ENCODE results near the gene GRID2IP.

The GRID2IP gene

DNA sequence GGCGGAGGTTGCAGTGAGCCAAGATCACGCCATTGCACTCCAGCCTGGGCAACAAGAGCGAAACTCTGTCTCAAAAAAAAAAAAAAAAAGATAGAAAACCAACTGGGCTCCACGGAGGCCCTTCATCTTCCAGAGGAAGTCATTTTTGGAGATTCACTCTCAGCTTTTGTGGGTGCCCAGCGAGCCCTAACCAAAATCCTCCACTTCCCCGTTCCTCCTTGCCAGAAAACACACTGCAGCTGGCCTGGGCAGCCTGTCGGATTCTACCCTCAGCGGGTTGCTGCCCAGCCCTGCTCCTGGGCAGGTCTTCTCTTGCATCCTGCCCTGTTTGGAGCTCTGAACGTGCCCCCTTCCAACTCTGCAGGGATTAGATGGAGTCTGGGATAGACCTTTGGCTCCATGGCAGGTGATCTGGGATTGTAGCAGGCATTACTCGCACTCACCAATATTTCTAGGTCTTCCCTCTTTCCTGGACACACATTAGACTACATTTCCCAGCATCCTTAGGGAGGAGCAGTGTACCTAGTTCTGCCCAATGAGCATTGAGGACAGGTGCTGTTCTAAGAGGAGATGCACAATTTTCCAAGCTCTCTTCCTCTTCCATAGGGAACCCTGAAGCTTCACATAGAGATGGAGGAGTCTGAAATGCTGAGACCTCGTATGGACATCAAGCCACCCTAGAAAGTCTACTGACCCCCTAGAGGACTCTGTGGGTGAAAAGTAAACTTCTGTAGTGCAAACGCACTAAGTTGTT is 4.6 kb downstream of the GRID2IP start:
- H3K4me3 ChIP-seq (ENCODE audit: low read length): no peak overlapping the region
- no peak for TF ChIP-seq ZNF274 (IDR thresholded peaks at IDR 0.05; ENCODE audit: low read depth, low read length)

DNA sequence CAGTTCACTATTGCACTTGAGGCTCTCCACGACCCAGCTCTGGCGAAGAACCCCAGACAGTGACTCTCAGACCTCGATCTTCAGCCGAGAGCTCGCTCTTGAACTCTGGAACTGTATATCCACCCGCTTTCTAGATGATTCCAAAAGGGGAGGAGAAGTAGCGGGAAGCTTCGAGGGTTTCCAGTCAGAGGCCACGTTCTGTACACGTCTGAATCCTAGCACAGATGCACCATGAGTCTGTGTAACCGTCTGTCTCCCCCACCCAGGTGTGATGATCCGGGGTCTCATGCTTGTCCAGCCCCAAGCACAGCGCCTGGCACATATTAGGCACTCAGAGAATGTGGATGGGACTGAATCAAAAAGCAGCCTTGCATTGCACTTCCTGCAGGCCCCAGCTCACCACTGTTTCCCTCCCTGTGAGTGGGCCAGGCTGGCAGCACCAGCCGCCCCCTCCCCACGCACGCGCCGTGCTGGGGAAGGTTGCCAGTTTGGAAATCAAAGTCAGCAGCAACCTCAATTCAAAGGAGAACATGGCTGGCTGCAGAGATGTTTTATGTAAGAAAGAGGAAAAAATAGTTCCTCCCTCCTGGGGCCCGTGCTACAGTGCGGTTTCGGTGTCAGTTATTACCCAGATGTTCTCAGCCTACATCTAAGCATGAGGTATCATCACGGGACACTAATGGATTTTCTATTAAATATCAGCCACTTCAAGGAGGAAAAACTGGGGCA is 5.7 kb downstream of the GRID2IP start:
- no peak for TF ChIP-seq ZNF274 (IDR thresholded peaks at IDR 0.05; ENCODE audit: low read depth, low read length)
- no peak overlapping the region for H3K4me3 ChIP-seq (ENCODE audit: low read length)

DNA sequence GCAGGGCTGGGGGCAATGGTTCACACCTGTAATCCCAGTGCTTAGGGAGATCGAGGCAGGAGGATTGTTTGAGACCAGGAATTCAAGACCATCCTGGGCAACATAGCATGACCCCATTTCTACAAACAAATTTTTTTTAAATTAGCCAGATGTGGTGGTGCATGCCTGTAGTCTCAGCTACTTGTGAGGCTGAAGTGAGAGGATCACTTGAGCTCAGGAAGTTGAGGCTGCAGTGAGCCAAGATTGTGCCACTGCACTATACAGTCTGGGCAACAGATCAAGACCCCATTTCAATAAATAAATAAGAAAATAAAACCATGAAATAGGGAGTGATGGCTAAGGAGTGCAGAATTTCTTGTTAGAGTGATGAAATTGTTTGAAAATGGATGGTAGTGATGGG is 8.9 kb downstream of the GRID2IP start:
- TF ChIP-seq ZNF274 (IDR thresholded peaks at IDR 0.05; ENCODE audit: low read depth, low read length): no peak
- H3K4me3 ChIP-seq (ENCODE audit: low read length): no peak overlapping the region

DNA sequence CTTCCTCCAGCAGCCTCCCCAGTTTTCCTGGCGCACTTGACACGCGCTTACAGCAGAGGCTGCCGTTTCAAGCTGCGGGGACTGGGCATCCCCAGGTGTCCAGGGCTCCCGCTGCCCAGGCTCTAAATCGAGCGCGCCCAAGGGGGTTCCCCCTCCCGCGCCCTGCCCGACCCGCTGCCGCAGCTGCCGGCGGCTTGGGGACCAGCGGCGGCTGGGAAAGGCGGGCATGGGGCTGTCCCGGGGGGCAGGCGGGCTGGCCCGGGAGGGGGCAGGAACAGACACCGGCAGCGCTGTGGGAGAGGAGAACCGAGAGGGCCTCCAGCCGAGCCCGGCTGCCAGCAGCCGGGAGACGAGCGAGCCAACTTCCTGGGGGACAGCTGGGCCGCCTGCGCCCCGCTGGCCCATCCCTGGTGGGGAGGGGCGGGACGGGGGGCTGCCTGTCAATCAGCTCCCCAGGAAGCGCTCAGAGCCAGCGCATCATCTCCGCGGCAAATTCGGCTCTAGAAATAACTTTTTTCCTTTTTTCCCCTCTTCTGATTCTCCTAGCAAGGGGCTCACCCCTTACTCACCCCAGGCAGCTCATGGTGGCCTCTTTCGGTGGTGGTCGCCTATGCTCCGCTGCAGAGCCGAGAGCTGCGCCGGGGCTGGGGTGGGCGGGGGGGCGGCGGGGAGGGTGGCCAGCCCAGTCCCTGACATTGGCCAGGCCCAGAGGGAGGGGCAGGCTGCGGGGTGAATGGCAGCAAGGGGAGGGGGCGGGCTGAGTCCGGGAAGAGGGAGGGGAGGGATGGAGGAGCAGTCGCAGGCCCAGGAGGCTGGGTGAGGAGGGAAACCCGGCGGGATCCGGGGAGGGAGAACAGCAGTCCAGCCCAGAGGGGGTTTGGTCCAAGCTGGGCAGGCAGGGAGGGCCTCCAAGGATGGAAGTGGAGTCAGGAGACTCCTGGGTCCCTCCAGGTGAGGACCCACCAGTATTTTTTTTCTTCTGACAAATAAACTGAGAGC is 14.7 kb downstream of the GRID2IP start:
- no peak overlapping the region; the same call in 1 of the 2 replicates for H3K4me3 ChIP-seq (ENCODE audit: low read length)
- no peak for TF ChIP-seq ZNF274 (IDR thresholded peaks at IDR 0.05; ENCODE audit: low read depth, low read length)

DNA sequence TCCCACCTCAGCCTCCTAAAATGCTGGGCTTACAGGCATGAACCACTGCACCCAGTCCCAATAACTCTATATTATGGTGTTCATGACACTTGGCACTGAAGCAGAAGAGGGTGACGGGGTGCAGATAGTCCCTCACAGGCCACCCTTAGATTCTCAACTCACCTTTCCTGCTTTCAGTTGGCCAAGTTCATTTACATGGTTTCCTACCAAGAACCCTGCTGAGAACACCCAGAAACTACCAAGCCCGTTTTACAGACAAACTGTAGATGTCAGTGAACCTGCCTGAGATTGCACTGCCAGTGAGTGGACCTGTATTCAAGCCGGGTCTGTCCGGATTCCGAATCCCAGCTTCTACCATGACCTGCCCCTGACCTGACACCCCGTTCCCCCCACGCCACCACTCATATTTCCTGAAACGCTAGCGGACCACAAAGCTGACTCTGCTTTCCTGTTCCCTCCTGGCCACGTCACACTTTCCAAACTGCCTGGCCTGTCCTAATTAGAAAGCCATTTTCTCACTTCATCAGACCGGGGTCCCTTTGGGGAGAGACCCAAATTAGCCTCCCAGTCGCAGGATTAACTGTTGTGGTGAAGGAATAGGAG is 17.3 kb downstream of the GRID2IP start:
- no peak for TF ChIP-seq ZNF274 (IDR thresholded peaks at IDR 0.05; ENCODE audit: low read depth, low read length)
- H3K4me3 ChIP-seq (ENCODE audit: low read length): no peak overlapping the region

DNA sequence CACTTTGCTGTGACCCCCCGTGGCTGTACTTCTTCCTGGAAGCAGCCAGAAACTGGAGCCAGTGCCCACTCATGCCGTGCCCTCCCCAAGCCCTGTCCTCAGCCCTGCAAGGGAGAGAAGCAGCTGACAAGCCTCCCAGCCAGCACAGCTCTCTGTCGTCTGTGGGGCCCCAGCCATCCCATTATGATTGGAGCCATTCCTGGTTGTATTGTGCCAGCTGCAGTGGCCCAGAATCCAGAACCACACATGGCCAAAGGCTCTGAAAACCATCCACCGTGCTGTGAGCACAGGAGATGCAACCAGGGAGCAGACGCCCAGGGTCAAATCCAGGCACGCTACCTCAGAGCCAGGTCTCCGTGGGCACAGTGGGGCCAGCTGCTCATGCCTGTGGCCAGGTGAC is 18.7 kb downstream of the GRID2IP start:
- no peak overlapping the region for H3K4me3 ChIP-seq (ENCODE audit: low read length)
- TF ChIP-seq ZNF274 (IDR thresholded peaks at IDR 0.05; ENCODE audit: low read depth, low read length): no peak

DNA sequence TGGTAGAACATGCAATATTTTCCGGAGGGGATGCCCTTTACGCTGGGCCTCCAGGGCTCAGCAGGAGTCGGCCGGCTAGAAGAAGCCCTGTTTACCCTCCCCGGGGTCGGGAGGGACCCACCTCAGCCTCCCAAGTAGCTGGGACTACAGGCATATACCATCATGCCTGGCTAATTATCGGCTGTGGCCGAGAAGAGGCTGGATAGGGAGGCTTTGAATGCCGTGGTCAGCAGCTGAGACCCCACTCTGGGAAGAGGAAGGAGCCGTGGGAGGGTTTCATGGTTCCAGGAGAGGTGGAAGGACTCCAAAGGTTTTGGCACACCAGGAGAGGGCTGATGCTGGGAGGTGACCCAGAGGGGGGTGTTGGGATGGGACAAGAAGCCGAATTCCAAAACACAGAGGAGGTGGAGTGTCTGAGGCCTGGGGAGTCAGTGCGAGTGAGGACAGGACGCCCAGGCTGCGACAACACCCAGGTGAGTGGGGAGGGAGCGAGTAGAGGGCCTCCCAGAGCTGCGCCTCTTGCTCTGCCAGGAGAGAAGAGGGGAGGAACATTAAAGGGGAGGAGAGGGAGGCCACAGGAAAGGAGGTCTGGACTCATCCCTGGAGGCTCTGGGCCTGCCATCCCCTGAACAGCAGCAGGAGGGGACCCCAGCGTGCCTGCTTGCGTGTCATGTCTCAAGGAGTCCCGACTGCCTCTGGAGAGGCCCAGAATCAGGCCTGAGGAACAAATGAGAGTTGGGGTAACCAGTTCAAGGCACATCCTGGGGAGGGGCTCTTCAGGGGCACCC is 19.6 kb downstream of the GRID2IP start:
- no peak for TF ChIP-seq ZNF274 (IDR thresholded peaks at IDR 0.05; ENCODE audit: low read depth, low read length)
- H3K4me3 ChIP-seq (ENCODE audit: low read length): no peak overlapping the region

DNA sequence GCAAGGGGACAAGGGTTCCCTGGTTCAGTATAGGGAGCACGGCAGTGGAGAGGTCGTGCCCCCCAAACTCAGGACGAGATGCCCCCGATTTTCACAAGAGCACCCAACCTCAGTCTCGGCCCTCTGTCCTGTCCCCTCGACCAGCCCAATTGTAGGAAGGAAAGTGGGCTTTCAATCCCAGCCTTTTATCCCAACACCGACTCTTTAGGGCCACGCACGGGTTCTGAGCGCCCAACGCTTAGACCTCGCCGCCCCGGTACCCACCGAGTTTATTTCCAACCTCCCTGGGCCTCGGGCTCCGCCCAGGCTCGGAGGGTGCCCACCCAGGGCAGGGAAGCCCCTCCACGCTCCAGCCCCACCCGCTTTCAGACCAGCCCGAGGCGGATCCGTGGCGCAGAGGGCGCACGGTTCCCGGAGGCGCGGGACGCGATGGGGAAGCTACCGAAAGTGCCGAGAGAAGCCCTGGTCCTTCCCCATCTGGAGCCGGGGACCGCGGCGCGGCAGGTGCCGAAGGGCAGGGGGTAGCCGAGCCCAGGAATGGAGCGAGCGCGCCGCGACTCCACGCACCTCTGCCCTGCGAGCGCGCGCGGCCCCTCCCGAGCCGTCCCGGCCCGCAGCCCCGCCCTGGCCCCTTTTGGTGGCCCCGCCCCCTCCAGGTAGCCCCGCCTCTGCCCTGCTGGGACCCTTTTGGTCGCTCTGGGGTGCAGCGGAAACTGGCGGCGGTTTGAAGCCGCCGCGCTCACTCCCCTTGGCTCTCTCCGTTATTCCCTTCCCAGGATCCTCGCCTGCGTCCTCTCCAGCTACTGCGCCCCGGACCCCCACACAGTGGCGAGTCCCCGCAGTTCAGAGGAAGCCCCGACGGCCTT is 20.4 kb downstream of the GRID2IP start:
- no peak for TF ChIP-seq ZNF274 (IDR thresholded peaks at IDR 0.05; ENCODE audit: low read depth, low read length)
- peak overlapping the region; percentile 62; the same call in 1 of the 2 replicates for H3K4me3 ChIP-seq (ENCODE audit: low read length)

DNA sequence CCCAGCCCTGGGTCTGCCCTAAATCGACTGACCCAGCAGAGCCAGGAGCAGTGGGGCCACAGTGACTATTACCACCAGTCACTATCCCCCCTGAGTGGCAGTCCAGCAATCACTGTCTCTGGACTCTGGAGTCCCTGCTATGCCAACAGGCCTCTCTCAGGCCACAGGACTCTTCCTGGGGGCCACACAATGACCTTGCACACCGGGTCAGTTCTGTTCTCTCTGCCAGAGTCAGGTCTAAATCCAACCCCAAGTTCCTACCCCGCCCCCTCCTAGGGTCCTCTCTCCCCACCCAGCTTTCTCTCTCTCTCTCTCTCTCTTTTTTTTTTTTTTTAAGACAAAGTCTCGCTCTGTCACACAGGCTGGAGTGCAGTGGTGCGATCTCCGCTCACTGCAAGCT is 21.6 kb downstream of the GRID2IP start:
- TF ChIP-seq ZNF274 (IDR thresholded peaks at IDR 0.05; ENCODE audit: low read depth, low read length): no peak
- no peak overlapping the region for H3K4me3 ChIP-seq (ENCODE audit: low read length)

DNA sequence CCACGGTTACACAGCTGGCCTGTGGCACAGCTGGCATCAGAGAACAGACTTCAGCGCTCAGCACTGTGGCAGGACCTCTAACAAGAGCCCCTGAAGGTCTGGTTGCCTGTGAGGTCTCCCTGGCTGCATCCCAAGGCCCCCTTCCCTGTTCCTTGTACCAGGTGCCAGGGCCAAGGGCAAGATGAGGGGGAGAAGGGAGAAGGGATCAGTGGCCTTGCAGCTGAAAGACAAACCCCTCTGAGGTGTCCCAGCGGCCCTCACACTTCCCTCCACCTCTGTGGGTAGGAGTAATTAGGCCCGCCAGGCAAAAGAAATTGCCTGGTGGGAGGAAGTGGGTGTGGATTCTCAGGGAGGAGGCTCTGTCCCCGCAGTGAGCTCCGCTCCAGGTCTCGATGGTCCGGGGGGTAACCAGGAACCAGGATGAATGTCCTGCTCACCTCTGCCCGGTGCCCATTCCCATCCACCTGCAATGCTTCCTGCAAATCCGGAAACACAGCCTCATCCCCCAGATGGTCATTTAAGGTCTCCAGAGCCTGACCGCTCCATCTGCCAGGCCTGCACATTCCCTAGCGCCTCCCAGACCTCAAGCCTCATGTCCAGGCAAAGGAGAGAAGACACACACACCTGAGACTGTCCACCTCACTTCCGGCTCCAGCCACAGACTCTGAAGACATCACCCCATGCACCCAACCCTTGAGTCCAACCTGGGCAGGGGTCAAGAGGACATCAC is 22.7 kb downstream of the GRID2IP start:
- no peak overlapping the region for H3K4me3 ChIP-seq (ENCODE audit: low read length)
- no peak for TF ChIP-seq ZNF274 (IDR thresholded peaks at IDR 0.05; ENCODE audit: low read depth, low read length)

DNA sequence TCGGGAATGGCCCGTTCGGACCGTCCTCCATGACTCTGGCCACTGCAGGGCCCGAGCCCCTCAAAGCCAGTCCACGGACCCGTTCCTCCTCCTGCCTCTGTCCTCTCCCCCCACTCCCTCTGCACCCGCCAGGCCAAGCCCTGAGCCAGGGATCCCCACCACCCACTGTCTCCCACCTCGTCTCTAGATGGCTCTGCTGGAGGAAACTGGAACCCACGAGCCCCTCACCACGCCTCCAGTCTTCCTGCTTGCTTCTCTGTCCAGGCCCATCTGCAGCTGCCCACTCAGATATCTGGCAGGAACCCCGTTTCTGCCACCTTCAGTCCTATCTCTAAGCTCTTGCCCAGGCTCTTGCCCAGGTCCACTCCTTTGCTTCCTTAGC is 24.3 kb downstream of the GRID2IP start:
- H3K4me3 ChIP-seq (ENCODE audit: low read length): no peak overlapping the region
- no peak for TF ChIP-seq ZNF274 (IDR thresholded peaks at IDR 0.05; ENCODE audit: low read depth, low read length)
